Measurements from ENCODE around the gene FBXL13. TPM values are rescaled to one million over a fixed set of nuclear protein-coding genes. Genes with fewer than 3 reads are reported as not detected.

The FBXL13 gene
- total RNA-seq, 2 donors from 2014 or later, result 0.95 to 2.5 TPM

- no peak overlapping the region for H3K4me3 ChIP-seq
- ATAC-seq (ENCODE audit: insufficient number of reproducible peaks, low FRiP score, low read depth), result peak; percentile 63
- H3K4me1 ChIP-seq (ENCODE audit: control insufficient read depth in 1 of 2, low read depth in 2 of 2), result peaks cover 45 to 73% of the 10 kb centered on the region in 2 donors
- no peaks in the 10 kb centered on the region for H3K36me3 ChIP-seq
- DNase-seq (ENCODE audit: low spot score), result peak; percentile 20
- H3K27me3 ChIP-seq (replicated peaks; ENCODE audit: insufficient read depth), result no peaks in the 10 kb centered on the region
- no peak for TF ChIP-seq CTCF (IDR thresholded peaks at IDR 0.05)
- H3K27ac ChIP-seq, result peak overlapping the region; percentile 1 to 76
- no peaks in the 10 kb centered on the region for H3K9me3 ChIP-seq
Measured at GRCh38 chr7:102891693-102892261, 182.8 kb downstream of the FBXL13 start.

- ATAC-seq (ENCODE audit: insufficient number of reproducible peaks, low FRiP score, low read depth), result no peak
- H3K4me1 ChIP-seq (ENCODE audit: control insufficient read depth in 1 of 2, low read depth in 2 of 2), result peaks cover 38 to 67% of the 10 kb centered on the region in 2 donors
Measured at GRCh38 chr7:102890971-102891692, 183.5 kb downstream of the FBXL13 start.

GRCh38 chr7:102890292-102890970 lies 184.2 kb downstream of the FBXL13 start:
- Histone ChIP-seq H3K9me3 (no peaks in the 10 kb centered on the region), H3K4me1 (ENCODE audit: control insufficient read depth in 1 of 2, low read depth in 2 of 2) (peaks cover 34 to 60% of the 10 kb centered on the region in 2 donors), H3K27me3 (replicated peaks; ENCODE audit: insufficient read depth) (no peaks in the 10 kb centered on the region), H3K36me3 (no peaks in the 10 kb centered on the region), H3K27ac (peak overlapping the region; percentile 42 to 60), H3K4me3 (no peak overlapping the region)
- DNase-seq (ENCODE audit: low spot score) (no peak), ATAC-seq (ENCODE audit: insufficient number of reproducible peaks, low FRiP score, low read depth) (no peak)
- no peak for TF ChIP-seq CTCF (IDR thresholded peaks at IDR 0.05)

More at GRCh38 chr7:102890971-102891692, 183.5 kb downstream of the FBXL13 start:
- peak overlapping the region; percentile 42 to 60 for H3K27ac ChIP-seq
- TF ChIP-seq CTCF (IDR thresholded peaks at IDR 0.05), result no peak
- no peaks in the 10 kb centered on the region for H3K9me3 ChIP-seq
- no peaks in the 10 kb centered on the region for H3K36me3 ChIP-seq
- no peak overlapping the region for H3K4me3 ChIP-seq
- DNase-seq (ENCODE audit: low spot score), result no peak
- H3K27me3 ChIP-seq (replicated peaks; ENCODE audit: insufficient read depth), result no peaks in the 10 kb centered on the region

GRCh38 chr7:102889851-102890250 lies 184.7 kb downstream of the FBXL13 start:
- no peaks in the 10 kb centered on the region for H3K36me3 ChIP-seq
- TF ChIP-seq CTCF (IDR thresholded peaks at IDR 0.05), result no peak
- no peaks in the 10 kb centered on the region for H3K9me3 ChIP-seq
- no peaks in the 10 kb centered on the region for H3K27me3 ChIP-seq (replicated peaks; ENCODE audit: insufficient read depth)
- no peak for DNase-seq (ENCODE audit: low spot score)
- ATAC-seq (ENCODE audit: insufficient number of reproducible peaks, low FRiP score, low read depth), result no peak
- no peak overlapping the region for H3K4me3 ChIP-seq
- peak overlapping the region; percentile 42 to 60 for H3K27ac ChIP-seq
- peaks cover 34 to 54% of the 10 kb centered on the region in 2 donors for H3K4me1 ChIP-seq (ENCODE audit: control insufficient read depth in 1 of 2, low read depth in 2 of 2)

GRCh38 chr7:102888561-102889233 lies 185.9 kb downstream of the FBXL13 start:
- Histone ChIP-seq H3K9me3 (no peaks in the 10 kb centered on the region), H3K4me3 (no peak overlapping the region), H3K36me3 (no peaks in the 10 kb centered on the region), H3K27me3 (replicated peaks; ENCODE audit: insufficient read depth) (no peaks in the 10 kb centered on the region), H3K4me1 (ENCODE audit: control insufficient read depth in 1 of 2, low read depth in 2 of 2) (peaks cover 29 to 42% of the 10 kb centered on the region in 2 donors), H3K27ac (no peak overlapping the region)
- no peak for TF ChIP-seq CTCF (IDR thresholded peaks at IDR 0.05)
- DNase-seq (ENCODE audit: low spot score) (no peak), ATAC-seq (ENCODE audit: insufficient number of reproducible peaks, low FRiP score, low read depth) (no peak)

Data from thoracic aorta (tissue), 2 donors.